ENCODE results near the gene SCYL1.
A peak's percentile ranks its signal among the peaks of the same experiment; 100 is the strongest.

SCYL1 gene

DNA sequence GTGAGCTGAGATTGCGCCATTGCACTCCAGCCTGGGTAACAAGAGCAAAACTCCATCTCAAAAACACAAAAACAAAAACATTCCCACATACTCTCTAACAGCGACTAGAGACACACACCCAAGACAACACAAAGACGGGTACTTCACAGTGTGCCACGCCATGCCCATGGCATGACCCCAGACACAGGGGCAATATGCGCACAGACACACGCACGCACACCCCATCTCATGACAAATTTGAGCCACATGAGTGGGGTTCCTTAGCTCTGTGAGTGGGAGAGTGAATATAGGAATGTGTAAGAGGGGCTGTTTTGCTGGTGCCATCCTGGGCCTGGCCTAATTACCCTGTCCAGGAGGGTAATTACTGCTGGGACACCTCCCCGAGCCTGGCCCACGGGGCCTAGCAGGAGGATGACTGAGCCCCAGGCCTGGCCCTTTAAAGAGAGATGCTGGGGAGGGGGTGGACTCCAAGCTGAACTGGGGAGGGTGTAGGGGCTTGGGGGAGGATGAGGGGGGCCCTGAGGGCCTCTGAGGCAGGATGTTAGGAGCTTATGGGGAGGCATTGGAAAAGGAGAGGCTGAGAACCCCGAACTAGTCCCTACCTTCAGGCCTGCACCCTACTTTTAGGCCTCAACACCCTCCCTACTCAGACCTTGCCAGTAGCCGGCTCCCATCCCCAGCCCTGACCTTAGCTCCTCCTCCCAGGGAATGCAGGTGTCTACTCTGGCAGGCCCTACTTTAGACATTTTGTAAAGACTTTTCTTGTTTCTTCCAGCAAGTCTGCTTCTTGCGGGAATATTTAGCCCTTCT is 31.8 kb downstream of the SCYL1 start:
- no peak for DNase-seq (ENCODE audit: low read depth)
- H3K4me3 ChIP-seq (ENCODE audit: low read depth, low read length), result no peak overlapping the region
- no peak for TF ChIP-seq MAX (IDR thresholded peaks at IDR 0.05; ENCODE audit: low read depth, low read length)
- TF ChIP-seq, protein P1, sequence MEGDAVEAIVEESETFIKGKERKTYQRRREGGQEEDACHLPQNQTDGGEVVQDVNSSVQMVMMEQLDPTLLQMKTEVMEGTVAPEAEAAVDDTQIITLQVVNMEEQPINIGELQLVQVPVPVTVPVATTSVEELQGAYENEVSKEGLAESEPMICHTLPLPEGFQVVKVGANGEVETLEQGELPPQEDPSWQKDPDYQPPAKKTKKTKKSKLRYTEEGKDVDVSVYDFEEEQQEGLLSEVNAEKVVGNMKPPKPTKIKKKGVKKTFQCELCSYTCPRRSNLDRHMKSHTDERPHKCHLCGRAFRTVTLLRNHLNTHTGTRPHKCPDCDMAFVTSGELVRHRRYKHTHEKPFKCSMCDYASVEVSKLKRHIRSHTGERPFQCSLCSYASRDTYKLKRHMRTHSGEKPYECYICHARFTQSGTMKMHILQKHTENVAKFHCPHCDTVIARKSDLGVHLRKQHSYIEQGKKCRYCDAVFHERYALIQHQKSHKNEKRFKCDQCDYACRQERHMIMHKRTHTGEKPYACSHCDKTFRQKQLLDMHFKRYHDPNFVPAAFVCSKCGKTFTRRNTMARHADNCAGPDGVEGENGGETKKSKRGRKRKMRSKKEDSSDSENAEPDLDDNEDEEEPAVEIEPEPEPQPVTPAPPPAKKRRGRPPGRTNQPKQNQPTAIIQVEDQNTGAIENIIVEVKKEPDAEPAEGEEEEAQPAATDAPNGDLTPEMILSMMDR (IDR thresholded peaks at IDR 0.05; ENCODE audit: low read depth, low read length), result no peak

GRCh38 chr11:65557280-65558001 is 32.6 kb downstream of the SCYL1 start:
- TF ChIP-seq MYC (IDR thresholded peaks at IDR 0.05; ENCODE audit: low read depth, low read length) (no peak), MAX (IDR thresholded peaks at IDR 0.05; ENCODE audit: low read depth, low read length) (no peak), POLR2A (IDR thresholded peaks at IDR 0.05; ENCODE audit: extremely low read depth, insufficient read length) (no peak)
- DNase-seq (ENCODE audit: low read depth), result no peak
- no peak overlapping the region for H3K4me3 ChIP-seq (ENCODE audit: low read depth, low read length)

GRCh38 chr11:65558002-65558929 is 33.4 kb downstream of the SCYL1 start, which contains the start of gene LTBP3:
Gene LTBP3 (minus strand): TSS chr11:65558359. CDS start chr11:65557959, 400 bp downstream.
- TF ChIP-seq, protein P1 (IDR thresholded peaks at IDR 0.05; ENCODE audit: low read depth, low read length), result no peak
- TF ChIP-seq MAX (IDR thresholded peaks at IDR 0.05; ENCODE audit: low read depth, low read length) (no peak), POLR2A (IDR thresholded peaks at IDR 0.05; ENCODE audit: extremely low read depth, insufficient read length) (no peak), MYC (IDR thresholded peaks at IDR 0.05; ENCODE audit: low read depth, low read length) (no peak)
- no peak within 1 kb of the TSS for H3K4me3 ChIP-seq (ENCODE audit: low read depth, low read length)
- peak; percentile 69 for DNase-seq (ENCODE audit: low read depth)

- no peak overlapping the region for H3K4me3 ChIP-seq (ENCODE audit: low read depth, low read length)
- DNase-seq (ENCODE audit: low read depth), result no peak
- TF ChIP-seq MAX (IDR thresholded peaks at IDR 0.05; ENCODE audit: low read depth, low read length) (no peak), MYC (IDR thresholded peaks at IDR 0.05; ENCODE audit: low read depth, low read length) (no peak), POLR2A (IDR thresholded peaks at IDR 0.05; ENCODE audit: extremely low read depth, insufficient read length) (no peak)
- TF ChIP-seq, protein P1 (IDR thresholded peaks at IDR 0.05; ENCODE audit: low read depth, low read length), result no peak
Observed at GRCh38 chr11:65558930-65559509, 34.1 kb downstream of the SCYL1 start.

- TF ChIP-seq MYC (IDR thresholded peaks at IDR 0.05; ENCODE audit: low read depth, low read length) (no peak), POLR2A (IDR thresholded peaks at IDR 0.05; ENCODE audit: extremely low read depth, insufficient read length) (no peak), MAX (IDR thresholded peaks at IDR 0.05; ENCODE audit: low read depth, low read length) (no peak)
- TF ChIP-seq, protein P1 (IDR thresholded peaks at IDR 0.05; ENCODE audit: low read depth, low read length), result no peak
- DNase-seq (ENCODE audit: low read depth), result no peak
- H3K4me3 ChIP-seq (ENCODE audit: low read depth, low read length), result no peak overlapping the region
Observed at GRCh38 chr11:65559535-65559934, 34.7 kb downstream of the SCYL1 start.

All from NB4 (cell line).